AG04449 (cell line): ENCODE results near the gene ZNF800.

Source experiments
- CTCF ChIA-PET: fragments of 350-600 bp; formaldehyde crosslinking; extraction: SDS; loops from one replicate; lab custom pipeline; 2021; ENCODE audit warnings: antibody characterized with exemption; lab: Yijun Ruan, JAX
- POLR2A ChIA-PET: fragments of 400-600, 350-600 bp; formaldehyde crosslinking; extraction: SDS; loops from one replicate; lab custom pipeline; 2020; ENCODE audit warnings: antibody characterized with exemption, inconsistent platforms; lab: Yijun Ruan, JAX
- DNase-seq: peaks from one replicate; pipeline ENCODE4 v3.0.0-alpha.2; 2010; ENCODE audit warnings: low read depth, low spot score
- H3K4me3 ChIP-seq: 2 replicates; pipeline ENCODE4 v1.5.1; 2011; ENCODE audit warnings: low read depth, mild to moderate bottlenecking, control low read depth, low read length
- CTCF ChIP-seq: IDR thresholded peaks from one replicate; pipeline ENCODE4 v1.5.1; 2011; ENCODE audit warnings: mild to moderate bottlenecking, moderate library complexity, low read length, control low read depth, inconsistent platforms; ENCODE audit not compliant: insufficient read depth; ENCODE audit errors: missing control alignments

ZNF800 gene

GRCh38 chr7:127349881-127350280, 42.6 kb downstream of the ZNF800 start:
- no peak for TF ChIP-seq CTCF
- CTCF ChIA-PET = interaction anchor here (1.2 to 4.3 kb wide), 5 partner anchors 10 to 164 kb away, joined by 4 to 20 read pairs (median 6); no protein-coding TSS in a partner anchor
- POLR2A ChIA-PET = no interaction called here
- no peak overlapping the region for H3K4me3 ChIP-seq
- DNase-seq = no peak

GRCh38 chr7:127348247-127348631, 44.3 kb downstream of the ZNF800 start:
- POLR2A ChIA-PET = no interaction called here
- peak overlapping the region; percentile 55 for H3K4me3 ChIP-seq
- CTCF ChIA-PET = interaction anchor here (0.6 to 4.3 kb wide), 28 partner anchors 8 to 961 kb away, joined by 3 to 20 read pairs (median 4); partner anchors contain the start of gene GCC1
- no peak for DNase-seq
- no peak for TF ChIP-seq CTCF

- peak overlapping the region; percentile 55 for H3K4me3 ChIP-seq
- DNase-seq = no peak
- peak; percentile 50 for TF ChIP-seq CTCF
- ChIA-PET POLR2A (no interaction called here), CTCF (interaction anchor here (0.6 to 4.3 kb wide), 27 partner anchors 9 to 962 kb away, joined by 3 to 20 read pairs (median 4); partner anchors contain the start of gene GCC1)
These were observed 44.8 kb downstream of the ZNF800 start for GRCh38 chr7:127347567-127348246.

GRCh38 chr7:127346575-127347256, 45.8 kb downstream of the ZNF800 start:
- CTCF ChIA-PET = interaction anchor here (1.1 to 1.9 kb wide), 6 partner anchors 10 to 101 kb away, joined by 3 to 12 read pairs (median 7); no protein-coding TSS in a partner anchor
- TF ChIP-seq CTCF = no peak
- POLR2A ChIA-PET = no interaction called here
- H3K4me3 ChIP-seq = no peak overlapping the region
- no peak for DNase-seq

GRCh38 chr7:127342596-127342995, 49.9 kb downstream of the ZNF800 start:
- TF ChIP-seq CTCF = no peak
- no peak overlapping the region for H3K4me3 ChIP-seq
- CTCF ChIA-PET = no interaction called here

GRCh38 chr7:127338122-127338521, 54.4 kb downstream of the ZNF800 start:
- ChIA-PET CTCF (interaction anchor here (1.6 kb wide), 1 partner anchor 10 kb away, joined by 7 read pairs; no protein-coding TSS in a partner anchor), POLR2A (no interaction called here)
- no peak for DNase-seq
- TF ChIP-seq CTCF = no peak
- H3K4me3 ChIP-seq = no peak overlapping the region

More at GRCh38 chr7:127342596-127342995, 49.9 kb downstream of the ZNF800 start:
- no peak for DNase-seq
- POLR2A ChIA-PET = no interaction called here
